ENCODE data around the gene KLHL29. TPM values are rescaled to one million over a fixed set of nuclear protein-coding genes. Genes with fewer than 3 reads are reported as not detected.

KLHL29 gene
- total RNA-seq, 1 experiment from 2014 or later: 12.2 TPM

DNA sequence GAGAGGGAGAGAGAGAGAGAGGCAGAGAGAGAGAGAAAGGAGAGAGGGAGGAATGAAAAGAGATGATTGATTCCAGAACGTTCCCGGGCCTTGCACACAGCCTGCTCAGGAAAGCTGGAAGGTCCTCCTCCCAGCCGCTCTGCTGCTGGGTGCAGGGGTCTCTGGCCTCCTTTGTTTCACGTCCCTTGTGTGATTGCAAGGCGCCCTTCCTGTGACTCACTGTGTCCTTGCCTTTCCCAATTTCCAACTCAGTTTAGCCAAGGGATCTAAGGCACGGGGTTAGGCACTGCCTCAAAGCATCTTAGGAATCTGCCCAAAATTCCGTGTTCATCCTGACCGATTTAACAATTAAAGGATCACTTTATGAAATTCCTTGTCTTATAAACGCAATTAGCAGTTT lies 221.2 kb downstream of the KLHL29 start:
- TF ChIP-seq EZH2 (IDR thresholded peaks at IDR 0.05; ENCODE audit: borderline replicate concordance, low read depth, low read length, poor library complexity, severe bottlenecking): no peak
- TF ChIP-seq, protein P1, sequence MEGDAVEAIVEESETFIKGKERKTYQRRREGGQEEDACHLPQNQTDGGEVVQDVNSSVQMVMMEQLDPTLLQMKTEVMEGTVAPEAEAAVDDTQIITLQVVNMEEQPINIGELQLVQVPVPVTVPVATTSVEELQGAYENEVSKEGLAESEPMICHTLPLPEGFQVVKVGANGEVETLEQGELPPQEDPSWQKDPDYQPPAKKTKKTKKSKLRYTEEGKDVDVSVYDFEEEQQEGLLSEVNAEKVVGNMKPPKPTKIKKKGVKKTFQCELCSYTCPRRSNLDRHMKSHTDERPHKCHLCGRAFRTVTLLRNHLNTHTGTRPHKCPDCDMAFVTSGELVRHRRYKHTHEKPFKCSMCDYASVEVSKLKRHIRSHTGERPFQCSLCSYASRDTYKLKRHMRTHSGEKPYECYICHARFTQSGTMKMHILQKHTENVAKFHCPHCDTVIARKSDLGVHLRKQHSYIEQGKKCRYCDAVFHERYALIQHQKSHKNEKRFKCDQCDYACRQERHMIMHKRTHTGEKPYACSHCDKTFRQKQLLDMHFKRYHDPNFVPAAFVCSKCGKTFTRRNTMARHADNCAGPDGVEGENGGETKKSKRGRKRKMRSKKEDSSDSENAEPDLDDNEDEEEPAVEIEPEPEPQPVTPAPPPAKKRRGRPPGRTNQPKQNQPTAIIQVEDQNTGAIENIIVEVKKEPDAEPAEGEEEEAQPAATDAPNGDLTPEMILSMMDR (conservative IDR thresholded peaks at IDR 0.05; ENCODE audit: low read depth, low read length): no peak
- H3K4me3 ChIP-seq (ENCODE audit: low read depth, low read length, poor library complexity, severe bottlenecking): no peak overlapping the region
- BruUV-seq (replicated peaks): no TSS peak
- POLR2A ChIA-PET (ENCODE audit: low non-redundant PET): no interaction called here
- intact Hi-C loops (cut with micrococcal nuclease; ENCODE audit: unreplicated experiment): no loop called here
- no peaks in the 10 kb centered on the region for H3K36me3 ChIP-seq (ENCODE audit: insufficient read depth, low read length, poor library complexity, severe bottlenecking)
- no peak for DNase-seq (ENCODE audit: low spot score)
- CTCF ChIA-PET: no interaction called here
- H3K27me3 ChIP-seq (replicated peaks; ENCODE audit: insufficient read depth, low read depth, low read length, poor library complexity): no peaks in the 10 kb centered on the region
- no peaks in the 10 kb centered on the region for H3K9me3 ChIP-seq (ENCODE audit: low read depth, low read length, poor library complexity, severe bottlenecking)
- no peaks in the 10 kb centered on the region for H3K4me1 ChIP-seq (ENCODE audit: insufficient read depth, low read length, poor library complexity, severe bottlenecking)
- H3K27ac ChIP-seq (ENCODE audit: low read depth, low read length, poor library complexity, severe bottlenecking): no peak overlapping the region

DNA sequence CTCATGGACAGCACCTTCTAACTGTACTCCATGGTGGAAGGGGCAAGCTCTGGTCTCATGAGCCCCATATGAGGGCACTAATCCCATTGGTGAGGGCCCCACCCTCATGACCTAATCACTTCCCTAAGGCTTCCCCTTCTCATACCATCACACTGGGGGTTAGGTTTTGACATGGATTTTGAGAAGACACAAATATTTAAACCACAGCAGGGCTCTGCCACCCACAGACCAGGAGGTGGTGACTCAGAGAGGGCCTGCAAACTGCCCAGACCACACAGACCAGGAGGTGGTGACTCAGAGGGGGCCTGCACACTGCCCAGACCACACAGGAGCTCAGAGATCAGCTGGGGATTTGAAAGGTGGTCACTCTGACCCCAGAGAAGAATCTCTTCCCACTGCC lies 222.0 kb downstream of the KLHL29 start:
- TF ChIP-seq, protein P1 (conservative IDR thresholded peaks at IDR 0.05; ENCODE audit: low read depth, low read length): no peak
- BruUV-seq (replicated peaks): no TSS peak
- peaks cover 6% of the 10 kb centered on the region for H3K9me3 ChIP-seq (ENCODE audit: low read depth, low read length, poor library complexity, severe bottlenecking)
- DNase-seq (ENCODE audit: low spot score): no peak
- CTCF ChIA-PET: no interaction called here
- H3K36me3 ChIP-seq (ENCODE audit: insufficient read depth, low read length, poor library complexity, severe bottlenecking): no peaks in the 10 kb centered on the region
- H3K27me3 ChIP-seq (replicated peaks; ENCODE audit: insufficient read depth, low read depth, low read length, poor library complexity): no peaks in the 10 kb centered on the region
- intact Hi-C loops (cut with micrococcal nuclease; ENCODE audit: unreplicated experiment): no loop called here
- H3K4me1 ChIP-seq (ENCODE audit: insufficient read depth, low read length, poor library complexity, severe bottlenecking): no peaks in the 10 kb centered on the region
- no peak overlapping the region for H3K4me3 ChIP-seq (ENCODE audit: low read depth, low read length, poor library complexity, severe bottlenecking)
- POLR2A ChIA-PET (ENCODE audit: low non-redundant PET): no interaction called here
- H3K27ac ChIP-seq (ENCODE audit: low read depth, low read length, poor library complexity, severe bottlenecking): no peak overlapping the region

DNA sequence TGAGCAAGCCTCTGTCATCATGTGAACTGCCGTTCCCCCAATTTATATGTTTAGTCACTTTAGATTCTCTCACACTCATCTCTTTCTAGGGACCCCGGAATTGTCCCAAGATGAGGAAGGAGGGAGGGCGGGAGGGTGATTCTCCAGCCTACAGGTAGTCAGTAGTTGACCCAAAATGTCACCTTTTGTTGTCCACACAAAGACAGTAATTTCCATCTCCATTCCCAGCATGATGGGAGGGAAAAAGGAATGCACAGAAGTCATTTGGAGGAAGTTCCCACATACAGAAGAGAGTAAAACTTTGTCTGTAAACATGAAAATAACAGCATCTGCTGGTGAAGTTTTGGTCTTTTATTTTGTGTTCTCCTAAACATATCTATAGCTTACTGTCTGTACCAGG lies 222.9 kb downstream of the KLHL29 start:
- ChIA-PET CTCF (no interaction called here), POLR2A (ENCODE audit: low non-redundant PET) (no interaction called here)
- no peaks in the 10 kb centered on the region for H3K27me3 ChIP-seq (replicated peaks; ENCODE audit: insufficient read depth, low read depth, low read length, poor library complexity)
- TF ChIP-seq, protein P1 (conservative IDR thresholded peaks at IDR 0.05; ENCODE audit: low read depth, low read length): no peak
- no peak for TF ChIP-seq EZH2 (IDR thresholded peaks at IDR 0.05; ENCODE audit: borderline replicate concordance, low read depth, low read length, poor library complexity, severe bottlenecking)
- H3K36me3 ChIP-seq (ENCODE audit: insufficient read depth, low read length, poor library complexity, severe bottlenecking): no peaks in the 10 kb centered on the region
- no peak overlapping the region for H3K27ac ChIP-seq (ENCODE audit: low read depth, low read length, poor library complexity, severe bottlenecking)
- no peak overlapping the region for H3K4me3 ChIP-seq (ENCODE audit: low read depth, low read length, poor library complexity, severe bottlenecking)
- DNase-seq (ENCODE audit: low spot score): no peak
- H3K9me3 ChIP-seq (ENCODE audit: low read depth, low read length, poor library complexity, severe bottlenecking): peaks cover 10% of the 10 kb centered on the region
- intact Hi-C loops (cut with micrococcal nuclease; ENCODE audit: unreplicated experiment): no loop called here
- BruUV-seq (replicated peaks): no TSS peak
- no peaks in the 10 kb centered on the region for H3K4me1 ChIP-seq (ENCODE audit: insufficient read depth, low read length, poor library complexity, severe bottlenecking)
